H1 (cell line): ENCODE results near the gene DERL2. TPM values are rescaled to one million over a fixed set of nuclear protein-coding genes. Genes with fewer than 3 reads are reported as not detected.

Experiments
- CTCF ChIA-PET: fragments of 300-600 bp; sonication (Branson Sonifier 250); formaldehyde crosslinking; loops from one replicate; lab custom pipeline; 2021; ENCODE audit not compliant: partially characterized antibody; lab: Charles Lee
- POLR2A ChIA-PET: fragments of 300-600 bp; sonication (Branson Sonifier 250); formaldehyde crosslinking; loops from one replicate; lab custom pipeline; 2021; ENCODE audit warnings: inconsistent platforms; ENCODE audit not compliant: partially characterized antibody; lab: Charles Lee
- DNase-seq, 2 experiments: peaks; one replicate each; pipeline versions ENCODE4 v3.0.0 to v3.0.0-alpha.2; 2010 to 2022; ENCODE audit warnings: low spot score in 2 of 2, low read depth in 1 of 2, mixed read lengths in 1 of 2
- FAIRE-seq: peaks from 2 replicates; lab custom pipeline; 2011; peaks lifted over from hg19 to GRCh38; lab: Jason Lieb, UNC
- H2AFZ ChIP-seq: 2 replicates; pipeline ENCODE4 v1.8.1; 2012; ENCODE audit warnings: low read length, inconsistent platforms
- H2AK5ac ChIP-seq: 2 replicates; pipeline ENCODE4 v1.6.1; 2013; ENCODE audit warnings: low read depth, low read length
- H2BK120ac ChIP-seq: replicated peaks from 2 replicates; pipeline ENCODE3; 2013; ENCODE audit warnings: low read depth, low read length, inconsistent platforms
- H2BK12ac ChIP-seq: 2 replicates; pipeline ENCODE4 v1.6.1; 2013; ENCODE audit warnings: low read depth, low read length
- H2BK15ac ChIP-seq: 2 replicates; pipeline ENCODE4 v1.6.1; 2013; ENCODE audit warnings: low read length
- H2BK20ac ChIP-seq: 2 replicates; pipeline ENCODE4 v1.6.1; 2013; ENCODE audit warnings: low read length
- H2BK5ac ChIP-seq: 2 replicates; pipeline ENCODE4 v1.6.1; 2013; ENCODE audit warnings: low read depth, low read length
- H3K14ac ChIP-seq: 2 replicates; pipeline ENCODE4 v1.6.1; 2013; ENCODE audit warnings: inconsistent platforms; ENCODE audit not compliant: insufficient read length
- H3K18ac ChIP-seq: 2 replicates; pipeline ENCODE4 v1.6.1; 2013; ENCODE audit warnings: low read length; ENCODE audit errors: extremely low read depth
- H3K23ac ChIP-seq: 2 replicates; pipeline ENCODE4 v1.6.1; 2013; ENCODE audit warnings: inconsistent platforms; ENCODE audit not compliant: insufficient read length
- H3K23me2 ChIP-seq: 2 replicates; pipeline ENCODE4 v1.6.1; 2013; ENCODE audit warnings: low read depth, low read length
- H3K27ac ChIP-seq: 2 replicates; pipeline ENCODE4 v1.6.1; 2011; ENCODE audit warnings: low read depth, low read length, inconsistent platforms
- H3K27me3 ChIP-seq, 4 experiments: replicated peaks in 1 of 4; 1 replicate in 1 of 4; 2 replicates in 3 of 4; pipeline versions ENCODE4 v1.6.1 to v1.8.1; 2011 to 2013; ENCODE audit warnings: low read length in 3 of 4, mild to moderate bottlenecking in 3 of 4, inconsistent platforms in 2 of 4, mixed read lengths in 2 of 4, moderate library complexity in 1 of 4; ENCODE audit not compliant: control insufficient read depth in 3 of 4, insufficient read depth in 3 of 4; ENCODE audit errors: extremely low read depth in 1 of 4
- H3K36me3 ChIP-seq, 4 experiments: 2 replicates each; pipeline versions ENCODE4 v1.6.1 to v1.8.1; 2011 to 2013; ENCODE audit warnings: mild to moderate bottlenecking in 4 of 4, low read length in 3 of 4, moderate library complexity in 2 of 4, control low read depth in 1 of 4, inconsistent platforms in 1 of 4; ENCODE audit not compliant: insufficient read depth in 4 of 4, control insufficient read depth in 2 of 4
- H3K4ac ChIP-seq: replicated peaks from 2 replicates; pipeline ENCODE3; 2013; ENCODE audit warnings: low read length, low read depth, mixed read lengths, inconsistent platforms; ENCODE audit not compliant: insufficient read length
- H3K4me1 ChIP-seq, 4 experiments: replicated peaks in 1 of 4; 1 replicate in 1 of 4; 2 replicates in 3 of 4; pipeline versions ENCODE4 v1.6.1 to v1.8.1; 2011 to 2013; ENCODE audit warnings: low read length in 3 of 4, inconsistent platforms in 2 of 4, mixed read lengths in 1 of 4; ENCODE audit not compliant: insufficient read depth in 4 of 4, control insufficient read depth in 3 of 4
- H3K4me2 ChIP-seq, 2 experiments: 2 replicates each; pipeline versions ENCODE4 v1.6.1 to v1.8.1; 2011 to 2013; ENCODE audit warnings: low read depth in 2 of 2, low read length in 2 of 2, control low read depth in 1 of 2, inconsistent platforms in 1 of 2, mild to moderate bottlenecking in 1 of 2; ENCODE audit not compliant: insufficient read depth in 1 of 2
- H3K4me3 ChIP-seq, 4 experiments: fragments of 200-600, 300-600 bp in 1 of 4; sonication (generic), shearing (Covaris generic), sonication (Bioruptor Twin) in 1 of 4; 2 replicates each; pipeline versions ENCODE4 v1.5.1 to v1.8.1; 2011 to 2016; ENCODE audit warnings: low read length in 4 of 4, low read depth in 3 of 4, control low read depth in 2 of 4, inconsistent platforms in 2 of 4, mild to moderate bottlenecking in 2 of 4, mixed read lengths in 1 of 4, moderate library complexity in 1 of 4; ENCODE audit not compliant: insufficient read depth in 2 of 4; ENCODE audit errors: extremely low read depth in 1 of 4
- H3K56ac ChIP-seq: replicated peaks from 2 replicates; pipeline ENCODE3; 2013; ENCODE audit warnings: low read depth, mild to moderate bottlenecking, mixed read lengths, low read length, inconsistent platforms; ENCODE audit not compliant: insufficient read length
- H3K79me1 ChIP-seq: 2 replicates; pipeline ENCODE4 v1.6.1; 2013; ENCODE audit warnings: low read depth, low read length, control low read depth
- H3K79me2 ChIP-seq, 2 experiments: 2 replicates each; pipeline versions ENCODE4 v1.6.1 to v1.8.1; 2012 to 2013; ENCODE audit warnings: low read length in 2 of 2, mild to moderate bottlenecking in 2 of 2, inconsistent platforms in 1 of 2; ENCODE audit not compliant: insufficient read depth in 2 of 2, control insufficient read depth in 1 of 2
- H3K9ac ChIP-seq, 4 experiments: replicated peaks in 1 of 4; 1 replicate in 1 of 4; 2 replicates in 3 of 4; pipeline versions ENCODE4 v1.6.1 to v1.8.1; 2011 to 2013; ENCODE audit warnings: low read depth in 3 of 4, low read length in 3 of 4, control low read depth in 2 of 4, mild to moderate bottlenecking in 2 of 4, moderate library complexity in 2 of 4, inconsistent platforms in 1 of 4; ENCODE audit errors: extremely low read depth in 1 of 4
- H3K9me3 ChIP-seq, 2 experiments: 2 replicates each; pipeline versions ENCODE4 v1.6.1 to v1.8.1; 2012 to 2013; ENCODE audit warnings: mild to moderate bottlenecking in 2 of 2, moderate library complexity in 2 of 2, control low read depth in 1 of 2, inconsistent platforms in 1 of 2, low read depth in 1 of 2, low read length in 1 of 2, mixed read lengths in 1 of 2; ENCODE audit not compliant: insufficient read depth in 2 of 2
- H4K20me1 ChIP-seq, 2 experiments: replicated peaks in 1 of 2; 2 replicates each; pipeline versions ENCODE3 to v1.8.1; 2011 to 2013; ENCODE audit warnings: inconsistent platforms in 2 of 2, low read length in 2 of 2, mild to moderate bottlenecking in 1 of 2; ENCODE audit not compliant: insufficient read depth in 2 of 2, control insufficient read depth in 1 of 2
- H4K5ac ChIP-seq: 2 replicates; pipeline ENCODE4 v1.6.1; 2013; ENCODE audit warnings: low read length, low read depth, mixed read lengths, inconsistent platforms; ENCODE audit not compliant: insufficient read length
- H4K8ac ChIP-seq: 2 replicates; pipeline ENCODE4 v1.8.0; 2013; ENCODE audit warnings: mild to moderate bottlenecking, moderate library complexity, low read length, inconsistent platforms; ENCODE audit not compliant: insufficient read depth; ENCODE audit errors: extremely low read depth
- H4K91ac ChIP-seq: replicated peaks from 2 replicates; pipeline ENCODE3; 2013; ENCODE audit warnings: low read length, mixed read lengths, inconsistent platforms; ENCODE audit not compliant: insufficient read length
- EGR1 ChIP-seq: IDR thresholded peaks from 2 replicates; pipeline ENCODE4 v1.6.1; 2011; ENCODE audit warnings: low read depth, low read length, borderline replicate concordance
- HDAC2 ChIP-seq, 2 experiments: fragments of 300-600 bp in 1 of 2; sonication (generic) in 1 of 2; IDR thresholded peaks; 2 replicates each; pipeline ENCODE4 v1.6.1; 2011 to 2012; ENCODE audit warnings: low read depth in 2 of 2, low read length in 2 of 2, mild to moderate bottlenecking in 2 of 2, moderate library complexity in 2 of 2, borderline replicate concordance in 1 of 2, inconsistent platforms in 1 of 2
- NANOG ChIP-seq: IDR thresholded peaks from 2 replicates; pipeline ENCODE4 v1.6.1; 2011; ENCODE audit warnings: low read length, low read depth, mild to moderate bottlenecking, inconsistent platforms; ENCODE audit not compliant: insufficient read depth, poor library complexity, severe bottlenecking
- PHF8 ChIP-seq: fragments of 200-600 bp; sonication (generic); conservative IDR thresholded peaks from 2 replicates; pipeline ENCODE4 v1.7.1; 2012; ENCODE audit warnings: low read depth, mild to moderate bottlenecking, inconsistent platforms, low read length, moderate library complexity
- POLR2AphosphoS5 ChIP-seq: IDR thresholded peaks from 2 replicates; pipeline ENCODE4 v1.6.1; 2011; ENCODE audit warnings: low read depth, low read length
- RNF2 ChIP-seq: fragments of 200-900, 300-1000 bp; sonication (generic); IDR thresholded peaks from 2 replicates; pipeline ENCODE4 v1.7.1; 2016; ENCODE audit warnings: borderline replicate concordance, low read depth, mild to moderate bottlenecking, antibody characterized with exemption, low read length; ENCODE audit not compliant: poor library complexity, severe bottlenecking; ENCODE audit errors: missing control alignments
- SUZ12 ChIP-seq: fragments of 200-600 bp; sonication (generic); IDR thresholded peaks from 2 replicates; pipeline ENCODE4 v1.6.1; 2012; ENCODE audit warnings: mild to moderate bottlenecking, inconsistent platforms, low read length, moderate library complexity, mixed read lengths
- WGBS, 2 experiments: shearing (Covaris generic) in 1 of 2; methylation state at CpG; one replicate each; pipeline versions ENCODE4 v1.1.6 to v1.1.7; 2013 to 2015; ENCODE audit warnings: low lambda C conversion rate in 2 of 2, mixed read lengths in 2 of 2, inconsistent platforms in 1 of 2, low coverage in 1 of 2, missing lambda C conversion rate in 1 of 2; ENCODE audit not compliant: insufficient replicate concordance in 2 of 2, insufficient coverage in 1 of 2, insufficient read length in 1 of 2; ENCODE audit errors: extremely low coverage in 1 of 2, missing lambda C conversion rate in 1 of 2; 5-methylcytosine and 5-hydroxymethylcytosine counted together
- polyA plus RNA-seq, 7 experiments: library from polyadenylated mRNA; depleted of rRNA in 3 of 7; stranded (reverse) in 5 of 7; unstranded in 2 of 7; fragments of >200 nt in 5 of 7; fragments of 200-250 nt in 2 of 7; gene quantifications; 1 replicate in 5 of 7; 2 replicates in 1 of 7; 4 replicates in 1 of 7; pipeline versions ENCODE4 v1.2.1 to v1.2.3, GENCODE V29; 2011 to 2013; ENCODE audit warnings: missing spikeins in 2 of 7, mixed read lengths in 2 of 7
- total RNA-seq: library from RNA; stranded (reverse); fragmentation: NEBNext Ultra II Directional; extraction: Animal tissue kit (Norgen Biotek cat#: 25700); gene quantifications from 2 replicates; pipeline ENCODE4 v1.2.1, GENCODE V29; 2021

DERL2 gene
- total and polyA plus RNA-seq, 2 of the 8 experiments (the other 6 are each of a cell fraction or from before 2014, with no cell fraction given): 55.3 to 58.4 TPM

GRCh38 chr17:5523249-5523648, 37.3 kb upstream of the DERL2 start:
- no peaks in the 10 kb centered on the region for H3K79me1 ChIP-seq
- H4K20me1 ChIP-seq: no peaks in the 10 kb centered on the region
- no peak overlapping the region for H2BK15ac ChIP-seq
- H3K4me1 ChIP-seq: no peaks in the 10 kb centered on the region; a peak in 2 of 7 replicates
- H2AK5ac ChIP-seq: no peak overlapping the region
- no peak overlapping the region for H3K4me3 ChIP-seq
- no peak overlapping the region for H4K8ac ChIP-seq
- H3K23me2 ChIP-seq: no peaks in the 10 kb centered on the region
- H3K27me3 ChIP-seq: no peaks in the 10 kb centered on the region; a peak in 1 of 7 replicates
- H2BK120ac ChIP-seq: no peak overlapping the region
- no peak overlapping the region for H3K18ac ChIP-seq
- WGBS, 2 experiments: 89% methylated on average over 5 of the region's 5 CpGs; no CpG with 5 or more reads in 1 of the 2 experiments
- H3K14ac ChIP-seq: no peak overlapping the region
- no peaks in the 10 kb centered on the region for H3K36me3 ChIP-seq
- H3K23ac ChIP-seq: no peak overlapping the region
- no peak overlapping the region for H3K9ac ChIP-seq
- no peak overlapping the region for H4K5ac ChIP-seq
- H3K79me2 ChIP-seq: no peaks in the 10 kb centered on the region
- H2BK20ac ChIP-seq: no peak overlapping the region
- no peak overlapping the region for H2AFZ ChIP-seq
- no peak overlapping the region for H3K4ac ChIP-seq
- no peak overlapping the region for H3K4me2 ChIP-seq
- POLR2A ChIA-PET: interaction anchor here (1.2 to 1.7 kb wide), 2 partner anchors 15 to 37 kb away, joined by 4 to 5 read pairs; partner anchors contain the start of genes DERL2 and MIS12
- no peak overlapping the region for H2BK12ac ChIP-seq
- CTCF ChIA-PET: interaction anchor here (1.0 to 1.3 kb wide), 4 partner anchors 9 to 324 kb away, joined by 3 to 4 read pairs (median 3); no protein-coding TSS in a partner anchor
- H3K56ac ChIP-seq: no peak overlapping the region
- H3K9me3 ChIP-seq: no peaks in the 10 kb centered on the region
- H3K27ac ChIP-seq: no peak overlapping the region
- DNase-seq (no peak), FAIRE-seq (no peak)
- H4K91ac ChIP-seq: no peak overlapping the region
- H2BK5ac ChIP-seq: no peak overlapping the region
- TF ChIP-seq RNF2 (no peak), NANOG (no peak), EGR1 (no peak), SUZ12 (no peak), POLR2AphosphoS5 (no peak), PHF8 (no peak), HDAC2 (IDR thresholded peaks at IDR 0.05; ENCODE audit: borderline replicate concordance in 1 of 2, low read depth in 2 of 2, low read length in 2 of 2) (no peak)
